GM15510 (cell line): Measurements from ENCODE around the gene DNAAF9.

Experiments
- POLR2A ChIP-seq: IDR thresholded peaks from 3 replicates; pipeline ENCODE4 v1.6.1; 2011; ENCODE audit warnings: borderline replicate concordance; ENCODE audit not compliant: insufficient read length; ENCODE audit errors: extremely low read depth

Gene DNAAF9

DNA sequence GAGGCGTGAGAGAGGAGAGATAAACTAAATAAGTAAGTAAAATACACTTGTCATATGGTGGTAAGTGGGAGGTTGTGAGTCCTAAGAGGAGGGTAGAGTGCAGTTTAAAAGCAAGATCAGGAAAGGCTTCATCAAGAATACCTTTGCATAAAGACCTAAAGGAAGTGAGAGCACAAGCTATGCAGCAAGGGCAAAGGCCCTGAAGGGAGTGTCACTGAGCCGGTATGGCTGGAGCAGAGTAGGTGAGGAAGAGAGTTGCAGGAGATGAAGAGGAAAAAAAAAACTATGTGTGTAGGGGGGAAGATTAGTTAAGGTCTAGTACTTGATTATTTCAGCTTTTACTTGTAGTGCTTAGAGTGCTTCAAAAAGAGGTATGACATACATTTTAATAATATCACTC lies 11.0 kb downstream of the DNAAF9 start:
- no peak for TF ChIP-seq POLR2A

DNA sequence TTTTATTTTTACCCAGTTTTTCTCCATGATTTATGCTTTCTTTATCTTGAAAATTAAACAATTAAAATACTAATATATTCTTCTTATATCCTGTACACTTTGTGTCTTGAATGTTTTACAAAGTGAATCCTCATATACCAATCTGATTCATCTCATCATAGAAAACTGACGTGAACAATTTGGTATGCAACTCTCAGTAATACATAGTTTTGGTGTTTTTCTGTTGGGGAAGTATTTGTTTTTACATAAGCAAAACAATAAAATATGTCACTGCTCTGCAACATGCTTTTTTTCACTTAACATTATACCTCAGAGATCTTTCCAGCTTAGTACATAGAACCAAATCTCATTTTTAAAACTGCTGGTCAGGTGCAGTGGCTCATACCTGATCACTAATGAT lies 14.7 kb downstream of the DNAAF9 start:
- TF ChIP-seq POLR2A, result no peak

DNA sequence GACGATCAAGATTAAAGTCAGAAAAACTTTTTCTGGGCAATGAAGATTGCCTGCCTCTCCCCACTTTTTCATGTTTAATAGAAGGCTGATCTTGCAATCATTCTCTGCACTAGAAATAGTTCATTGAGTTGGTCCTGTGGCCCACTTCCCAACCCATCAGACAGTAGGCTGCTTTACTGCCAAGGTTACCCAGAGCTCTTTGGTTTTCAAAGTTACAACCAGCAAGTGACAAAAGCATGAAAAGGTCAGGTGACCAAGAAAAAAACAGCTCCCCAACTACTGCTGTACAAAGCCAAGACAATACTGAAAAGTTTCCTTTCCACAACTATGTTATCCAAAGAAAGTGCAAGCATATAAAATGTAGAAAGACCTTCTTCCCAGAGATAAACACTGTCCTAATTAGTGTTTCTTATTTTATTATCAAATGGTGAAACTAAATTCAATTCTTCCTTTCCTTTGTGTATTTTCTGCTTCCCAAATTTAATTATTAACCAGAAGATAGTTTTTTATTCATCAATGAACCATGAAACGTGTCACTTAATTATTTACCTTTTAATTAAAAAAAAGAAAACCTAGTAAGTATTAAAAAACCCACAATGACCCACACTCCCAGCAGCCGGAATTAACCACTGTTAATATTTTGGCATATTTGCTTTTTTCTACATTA lies 16.6 kb downstream of the DNAAF9 start:
- TF ChIP-seq POLR2A, result no peak

DNA sequence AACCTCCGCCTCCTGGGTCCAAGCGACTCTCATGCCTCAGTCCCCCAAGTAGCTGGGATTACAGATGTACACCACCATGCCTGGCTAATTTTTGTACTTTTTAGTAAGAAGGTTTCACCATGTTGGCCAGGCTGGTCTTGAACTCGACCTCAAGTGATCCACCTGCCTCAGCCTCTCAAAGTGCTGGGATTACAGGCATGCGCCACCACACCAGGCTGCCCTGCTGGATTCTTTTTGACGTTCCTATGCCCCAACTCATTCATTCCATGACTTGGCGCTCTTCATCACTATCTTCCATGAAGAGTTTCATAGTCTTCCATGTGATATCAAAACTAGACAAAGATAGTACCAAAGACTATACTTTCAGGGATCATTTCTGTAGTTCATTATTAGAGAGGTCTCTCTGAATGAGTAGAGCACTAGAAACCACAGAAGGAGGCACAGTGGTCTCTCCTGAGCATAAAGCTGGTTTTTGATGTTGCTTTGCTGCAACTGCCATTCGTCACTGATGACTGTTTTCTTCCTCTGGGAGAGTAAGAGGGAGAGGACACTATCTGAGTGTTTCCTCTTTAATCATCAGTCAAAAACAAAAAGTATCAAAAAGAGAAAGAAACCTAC lies 23.5 kb downstream of the DNAAF9 start:
- no peak for TF ChIP-seq POLR2A

DNA sequence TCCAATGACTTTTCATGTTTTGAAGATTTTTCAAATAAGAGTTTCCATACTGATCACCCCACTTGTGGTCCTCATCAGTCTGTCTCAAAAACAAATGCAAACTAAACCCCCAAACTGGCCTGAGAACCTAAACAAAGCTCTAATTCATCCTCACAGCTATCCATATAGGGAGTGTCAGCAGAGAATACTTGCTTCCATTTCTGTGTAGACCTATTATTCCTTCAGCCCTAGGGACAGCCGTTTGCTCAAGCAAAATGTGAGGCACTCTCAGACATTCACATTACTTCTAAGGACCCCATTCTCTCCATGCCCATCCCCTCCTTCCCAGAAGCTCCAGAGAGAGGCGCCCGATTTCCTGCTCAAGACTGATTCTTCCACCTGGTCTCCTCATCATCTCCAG lies 24.6 kb downstream of the DNAAF9 start:
- no peak for TF ChIP-seq POLR2A

DNA sequence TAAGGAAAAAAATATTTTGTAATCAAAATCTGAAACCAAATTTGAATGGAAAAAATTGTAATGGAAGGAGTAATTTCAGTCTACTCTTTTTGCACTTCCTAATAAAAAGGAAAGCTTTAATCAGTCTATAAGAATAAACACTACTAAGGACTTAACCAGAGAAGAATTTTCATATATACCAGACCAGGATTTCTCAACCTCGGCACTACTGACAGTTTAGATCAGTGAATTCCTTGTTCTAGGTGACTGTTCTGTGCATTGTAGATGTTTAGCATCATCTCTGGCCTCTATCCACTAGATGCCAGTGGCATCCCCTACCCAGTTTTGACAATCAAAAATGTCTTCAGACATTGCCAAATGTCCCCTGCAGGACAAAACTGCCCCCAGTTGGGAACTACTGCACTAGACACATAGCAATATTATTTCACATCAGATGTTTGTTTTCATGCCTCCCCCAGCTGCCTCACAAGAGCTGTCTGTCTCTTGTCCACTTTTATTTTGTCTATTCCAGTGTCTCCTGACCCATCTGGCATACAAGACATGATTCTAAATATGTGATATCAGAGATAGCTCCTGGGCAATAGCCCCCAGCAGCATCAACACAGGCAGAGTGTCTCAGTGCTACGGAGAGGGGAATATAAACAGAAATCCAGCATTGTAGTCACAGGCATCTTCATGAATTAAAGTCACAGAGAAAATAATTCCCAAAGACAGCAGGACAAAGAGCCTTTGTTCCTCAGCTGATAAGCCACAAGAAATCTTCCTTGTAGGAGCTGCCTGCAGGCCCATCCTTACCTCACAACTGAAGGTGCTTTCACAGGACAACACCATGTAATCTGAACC lies 27.0 kb downstream of the DNAAF9 start:
- TF ChIP-seq POLR2A, result no peak

DNA sequence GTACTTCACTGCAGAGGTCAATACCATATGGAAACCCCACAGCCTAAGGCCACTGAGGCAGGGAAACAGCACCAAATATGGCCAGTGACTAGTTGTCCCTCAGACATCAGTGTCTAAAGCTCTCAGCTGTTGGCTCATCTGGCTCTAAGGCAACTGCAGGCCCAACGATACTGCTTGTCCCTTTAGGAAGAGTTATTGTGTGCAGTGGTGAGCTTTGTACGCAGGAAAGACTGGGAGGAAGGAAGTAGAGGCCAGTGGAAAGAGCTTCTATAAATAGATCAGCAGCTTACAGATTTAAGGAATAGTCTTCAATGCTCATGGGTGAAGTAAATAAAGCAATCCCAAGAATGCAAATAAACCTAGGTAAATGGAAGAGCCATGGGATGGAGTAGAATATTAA lies 29.3 kb downstream of the DNAAF9 start:
- TF ChIP-seq POLR2A, result no peak

DNA sequence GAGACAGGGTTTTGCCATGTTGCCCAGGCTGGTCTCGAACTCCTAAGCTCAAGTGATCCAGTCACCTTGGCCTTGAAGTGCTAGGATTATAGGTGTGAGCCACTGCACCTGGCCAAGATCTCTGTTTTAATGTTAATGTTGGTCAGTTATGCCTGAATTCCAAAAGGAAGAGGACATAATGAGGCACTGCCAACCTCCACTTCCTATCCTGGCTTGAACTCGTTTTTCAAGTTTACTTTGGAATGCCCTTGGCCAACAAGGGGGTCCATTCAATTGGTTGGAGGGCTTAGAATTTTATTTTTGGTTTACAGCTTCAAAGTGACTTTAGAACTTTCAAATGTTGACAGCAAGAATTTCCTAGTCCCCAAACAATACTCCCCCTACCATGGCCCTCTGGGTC lies 29.8 kb downstream of the DNAAF9 start:
- TF ChIP-seq POLR2A, result no peak

DNA sequence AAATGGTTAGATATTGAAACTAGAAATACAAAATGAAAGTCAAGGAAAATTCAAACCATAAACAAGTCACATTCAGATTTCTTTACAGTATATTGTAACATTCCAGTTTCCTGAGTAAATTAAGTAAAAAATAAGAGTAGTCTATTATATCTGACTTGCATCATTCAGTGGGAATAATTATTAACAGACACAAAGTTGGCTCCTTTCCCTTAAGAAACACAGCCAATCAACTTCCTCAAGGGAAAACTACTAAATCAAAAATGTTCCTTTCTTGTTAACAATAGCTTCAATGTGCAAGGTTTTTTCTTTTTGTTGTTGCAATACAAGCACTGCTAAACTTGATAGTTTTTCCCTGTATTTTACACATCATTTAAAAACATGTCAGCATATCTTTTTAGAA lies 33.2 kb downstream of the DNAAF9 start:
- no peak for TF ChIP-seq POLR2A

DNA sequence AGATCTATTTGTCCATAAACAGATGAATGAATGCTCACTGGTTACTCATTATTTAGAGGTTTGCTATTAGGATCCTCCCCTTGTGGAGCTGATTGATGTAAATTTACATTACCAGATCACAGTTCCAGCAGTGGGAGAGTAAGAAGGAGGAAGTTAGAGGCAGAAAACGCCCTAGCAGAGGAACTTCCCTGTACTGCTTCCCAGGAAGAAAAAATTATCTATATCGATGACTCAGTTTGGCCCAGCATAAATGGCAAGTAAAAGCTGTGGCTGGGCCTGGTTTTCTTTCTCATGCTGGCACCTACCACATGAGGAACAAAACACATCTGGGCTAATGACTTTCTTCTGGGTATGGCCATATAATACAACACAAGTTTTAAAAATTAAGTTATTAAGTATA lies 35.7 kb downstream of the DNAAF9 start:
- TF ChIP-seq POLR2A, result no peak

DNA sequence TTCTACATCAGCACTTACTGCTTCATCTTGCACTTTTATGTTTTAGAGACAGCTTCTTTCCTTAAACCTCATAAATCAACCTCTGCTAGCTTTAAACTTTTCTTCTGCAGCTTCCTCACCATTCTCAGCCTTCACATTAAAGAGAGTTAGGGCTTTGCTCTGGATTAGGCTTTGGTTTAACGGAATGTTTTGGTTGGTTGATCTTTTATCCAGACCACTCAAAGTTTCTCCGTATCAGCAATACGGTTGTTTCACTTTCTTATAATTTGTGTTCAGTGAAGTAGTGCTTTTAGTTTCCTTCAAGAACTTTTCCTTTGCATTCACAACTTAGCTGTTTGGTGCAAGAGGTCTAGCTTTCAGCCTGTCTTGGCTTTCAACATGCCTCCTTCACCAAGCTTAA lies 40.4 kb downstream of the DNAAF9 start:
- TF ChIP-seq POLR2A, result no peak

DNA sequence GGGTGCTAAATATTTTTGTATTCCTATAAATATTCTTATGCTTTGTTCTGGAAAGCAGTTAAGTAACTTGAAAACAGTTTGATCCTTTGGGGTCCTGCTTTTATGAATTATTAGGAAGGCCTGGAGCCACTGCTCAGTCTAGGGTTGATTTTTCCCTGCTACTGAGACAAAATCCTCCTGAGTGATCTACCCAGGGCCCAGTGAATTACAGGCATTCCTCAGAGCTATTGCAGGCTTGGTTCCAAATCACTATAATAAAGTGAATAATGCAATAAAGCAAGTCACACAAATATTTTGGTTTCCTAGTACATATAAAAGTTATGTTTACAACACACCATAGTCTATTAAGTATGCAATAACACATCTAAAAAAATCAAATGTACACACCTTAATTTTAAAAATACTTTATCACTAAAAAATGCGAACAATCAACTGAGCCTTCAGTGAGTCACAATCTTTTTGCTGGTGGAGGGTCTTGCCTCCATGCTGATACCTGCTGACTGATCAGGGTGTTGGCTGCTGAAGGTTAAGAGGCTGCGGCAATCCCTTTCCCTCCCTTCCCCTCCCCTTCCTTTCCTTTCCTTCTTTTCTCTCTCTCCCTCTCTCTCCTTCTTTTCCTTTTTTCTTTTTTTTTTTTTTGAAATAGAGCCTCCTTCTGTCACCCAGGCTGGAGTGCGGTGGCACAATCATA lies 43.0 kb downstream of the DNAAF9 start:
- TF ChIP-seq POLR2A, result no peak

DNA sequence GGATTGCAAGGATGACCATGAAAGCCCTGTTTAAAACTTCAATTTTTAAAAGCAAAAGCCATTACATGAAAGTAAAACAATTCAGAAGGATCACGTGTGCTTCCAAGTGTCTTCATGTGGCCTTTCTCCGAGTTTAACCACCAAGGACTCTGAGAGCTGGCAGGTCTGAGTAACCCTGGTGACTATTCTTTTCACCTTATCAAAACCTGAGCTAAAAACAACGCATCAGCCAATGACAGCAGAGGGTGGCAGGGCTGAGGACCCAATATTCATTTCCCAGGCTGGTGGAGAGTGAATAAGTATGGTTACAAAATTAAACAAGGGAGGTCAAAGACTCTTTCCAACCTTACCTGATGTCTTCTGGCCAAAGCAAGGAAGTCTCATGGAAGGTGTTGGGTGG lies 46.7 kb downstream of the DNAAF9 start:
- no peak for TF ChIP-seq POLR2A

DNA sequence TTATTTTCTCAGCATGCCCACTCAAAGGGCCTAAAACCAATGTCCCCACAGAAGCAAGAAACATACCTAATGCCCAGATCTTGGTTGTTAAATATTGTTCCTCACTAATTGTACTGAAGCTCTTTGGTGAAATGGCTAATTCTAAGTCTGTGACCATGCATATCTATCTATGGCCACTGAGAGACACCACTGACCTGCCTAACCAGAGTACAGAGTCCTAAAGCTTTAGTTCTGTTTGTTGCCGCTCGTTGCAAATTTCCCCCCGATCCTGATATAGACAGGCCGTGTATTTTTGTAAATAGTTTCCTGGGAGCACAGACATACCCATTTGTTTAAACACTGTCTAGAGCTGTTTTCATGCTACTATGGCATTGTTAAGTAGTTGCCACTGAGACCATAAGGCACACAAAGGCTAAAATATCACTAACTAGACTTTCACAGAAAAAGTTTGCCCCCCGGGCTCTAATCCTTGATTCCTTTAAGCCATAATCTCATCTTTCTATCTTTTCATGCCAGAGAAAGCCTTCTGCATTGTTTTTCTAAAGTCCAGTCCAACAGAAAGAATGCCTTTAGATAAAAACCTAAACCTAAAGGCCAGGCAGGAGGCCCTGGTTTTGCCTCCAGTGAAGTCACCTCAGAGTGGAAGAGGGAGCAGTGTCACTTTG lies 48.7 kb downstream of the DNAAF9 start:
- no peak for TF ChIP-seq POLR2A
